Smooth muscle cell of the coronary artery (primary cell): ENCODE measurements around the gene CYP4X1. TPM values are rescaled to one million over a fixed set of nuclear protein-coding genes. Genes with fewer than 3 reads are reported as not detected.

Experiments
- total RNA-seq: library from RNA; depleted of rRNA; stranded (reverse); fragments of >200 nt; gene quantifications from 2 replicates; pipeline ENCODE4 v1.2.3, GENCODE V29; 2014; ENCODE audit warnings: low replicate concordance

Gene CYP4X1, protein sequence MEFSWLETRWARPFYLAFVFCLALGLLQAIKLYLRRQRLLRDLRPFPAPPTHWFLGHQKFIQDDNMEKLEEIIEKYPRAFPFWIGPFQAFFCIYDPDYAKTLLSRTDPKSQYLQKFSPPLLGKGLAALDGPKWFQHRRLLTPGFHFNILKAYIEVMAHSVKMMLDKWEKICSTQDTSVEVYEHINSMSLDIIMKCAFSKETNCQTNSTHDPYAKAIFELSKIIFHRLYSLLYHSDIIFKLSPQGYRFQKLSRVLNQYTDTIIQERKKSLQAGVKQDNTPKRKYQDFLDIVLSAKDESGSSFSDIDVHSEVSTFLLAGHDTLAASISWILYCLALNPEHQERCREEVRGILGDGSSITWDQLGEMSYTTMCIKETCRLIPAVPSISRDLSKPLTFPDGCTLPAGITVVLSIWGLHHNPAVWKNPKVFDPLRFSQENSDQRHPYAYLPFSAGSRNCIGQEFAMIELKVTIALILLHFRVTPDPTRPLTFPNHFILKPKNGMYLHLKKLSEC
- 0.12 and 0.23 TPM in 2 replicates for total RNA-seq

DNA sequence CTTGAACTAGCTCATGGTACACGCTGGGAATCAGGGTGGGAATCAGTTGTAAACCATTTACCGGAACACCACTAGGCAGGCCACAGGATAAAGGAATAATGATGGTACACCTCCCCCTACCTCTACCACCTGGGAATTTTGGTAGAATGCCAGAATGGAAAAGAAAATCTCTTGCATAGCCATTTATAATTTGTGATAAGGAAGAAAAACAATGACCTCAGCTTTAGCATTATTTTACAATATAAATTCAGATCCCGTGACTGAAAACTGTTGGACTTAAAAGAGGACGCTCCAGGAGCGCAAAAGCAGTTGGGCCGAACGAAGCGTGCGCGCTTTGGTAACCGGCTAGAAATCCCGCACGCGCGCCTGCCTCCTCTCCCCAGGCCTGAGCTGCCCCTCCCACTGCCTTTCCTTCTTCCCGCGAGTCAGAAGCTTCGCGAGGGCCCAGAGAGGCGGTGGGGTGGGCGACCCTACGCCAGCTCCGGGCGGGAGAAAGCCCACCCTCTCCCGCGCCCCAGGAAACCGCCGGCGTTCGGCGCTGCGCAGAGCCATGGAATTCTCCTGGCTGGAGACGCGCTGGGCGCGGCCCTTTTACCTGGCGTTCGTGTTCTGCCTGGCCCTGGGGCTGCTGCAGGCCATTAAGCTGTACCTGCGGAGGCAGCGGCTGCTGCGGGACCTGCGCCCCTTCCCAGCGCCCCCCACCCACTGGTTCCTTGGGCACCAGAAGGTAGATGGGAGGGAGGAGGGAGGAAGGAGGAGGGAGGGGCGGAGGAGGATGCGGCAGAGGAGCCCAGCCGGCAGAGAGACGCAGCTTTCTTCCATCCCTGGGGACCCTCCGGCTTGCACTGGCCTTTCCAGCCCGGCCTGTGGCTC, at the start of gene CYP4X1:
Gene CYP4X1 (plus strand): TSS at position 402 of the 873 bp plus-strand sequence. CDS start 149 bp downstream, at position 551.

DNA sequence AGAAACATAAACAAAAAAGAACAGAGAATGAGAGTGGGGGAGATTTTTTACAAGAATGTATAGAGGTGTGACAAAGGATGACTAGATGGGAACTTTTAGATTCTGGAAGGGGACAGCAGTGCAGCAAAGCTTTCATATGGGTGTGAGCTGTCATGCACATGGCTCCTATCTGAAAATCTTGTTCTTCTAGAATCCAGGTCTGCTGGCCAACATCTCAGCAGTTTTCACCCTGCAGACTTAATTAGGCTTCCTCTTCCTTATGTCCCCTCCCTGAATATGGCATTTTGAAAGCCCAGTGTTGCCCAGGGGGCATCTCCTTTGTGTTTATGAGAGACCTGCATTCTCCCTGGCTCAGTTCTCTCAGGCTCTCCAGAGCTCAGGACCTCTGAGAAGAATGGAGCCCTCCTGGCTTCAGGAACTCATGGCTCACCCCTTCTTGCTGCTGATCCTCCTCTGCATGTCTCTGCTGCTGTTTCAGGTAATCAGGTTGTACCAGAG, 43.7 kb downstream of the CYP4X1 start, which contains the start of gene CYP4Z1:
Gene CYP4Z1 (plus strand): TSS at position 135 of the 498 bp plus-strand sequence. CDS start 260 bp downstream, at position 395.

Other genes starting within 250 kb of the CYP4X1 start
- not detected in 2 replicates for gene CYP4B1, start 224.6 kb upstream of the CYP4X1 start, total RNA-seq
- gene CYP4A11, start 82.2 kb upstream of the CYP4X1 start, total RNA-seq, result not detected in 2 replicates
- not detected in 2 replicates for gene CYP4Z1, start 43.6 kb downstream of the CYP4X1 start, total RNA-seq
- gene CYP4A22, start 113.8 kb downstream of the CYP4X1 start, total RNA-seq, result not detected in 2 replicates
- gene PDZK1IP1, start 166.4 kb downstream of the CYP4X1 start, total RNA-seq, result 0.60 TPM in 1 of 2 replicates, not detected in the other
- 0.12 and 0.45 TPM in 2 replicates for gene TAL1, start 208.6 kb downstream of the CYP4X1 start, total RNA-seq